Transverse colon (tissue), 4 donors: ENCODE measurements around the gene TMEM164. TPM values are rescaled to one million over a fixed set of nuclear protein-coding genes. Genes with fewer than 3 reads are reported as not detected.

Source experiments
- DNase-seq: peaks from one replicate; pipeline ENCODE4 v3.0.0-alpha.2; 2019
- H3K27ac ChIP-seq, 4 donors: fragments of 200-600 bp; sonication (generic); 2 replicates each; pipeline ENCODE4 v1.5.1; 2016 to 2018; ENCODE audit warnings: inconsistent platforms in 4 of 4
- H3K27me3 ChIP-seq: fragments of 200-600 bp; sonication (generic); 2 replicates; pipeline ENCODE4 v1.5.1; 2017; ENCODE audit warnings: inconsistent platforms
- H3K36me3 ChIP-seq, 4 donors: fragments of 200-600 bp; sonication (generic); 2 replicates each; pipeline ENCODE4 v1.5.1; 2017 to 2019; ENCODE audit warnings: inconsistent platforms in 4 of 4
- H3K4me1 ChIP-seq, 4 donors: fragments of 200-600 bp; sonication (generic); 2 replicates each; pipeline ENCODE4 v1.5.1; 2017 to 2020; ENCODE audit warnings: inconsistent platforms in 4 of 4
- H3K4me3 ChIP-seq, 4 donors: fragments of 200-600 bp; sonication (generic); 1 replicate in 1 of 4; 2 replicates in 3 of 4; pipeline versions ENCODE4 v1.5.1 to v1.6.1; 2017 to 2019; ENCODE audit warnings: inconsistent platforms in 4 of 4
- H3K9me3 ChIP-seq, 2 donors: fragments of 200-600 bp; sonication (generic); 2 replicates each; pipeline ENCODE4 v1.5.1; 2017 to 2019; ENCODE audit warnings: inconsistent platforms in 2 of 2
- CTCF ChIP-seq, 5 experiments: fragments of 200-600 bp in 3 of 5; fragments of 450-650 bp in 2 of 5; sonication (generic) in 3 of 5; IDR thresholded peaks; 1 replicate in 2 of 5; 2 replicates in 3 of 5; pipeline ENCODE4 v1.5.1; 2016 to 2017; ENCODE audit warnings: antibody characterized with exemption in 5 of 5, inconsistent platforms in 3 of 5, mild to moderate bottlenecking in 2 of 5, moderate library complexity in 1 of 5
- EP300 ChIP-seq: sonication (generic); formaldehyde crosslinking; IDR thresholded peaks from one replicate; pipeline ENCODE4 v1.6.1; 2017; ENCODE audit warnings: antibody characterized with exemption, low read depth
- POLR2A ChIP-seq: fragments of 450-650 bp; IDR thresholded peaks from one replicate; pipeline ENCODE4 v1.6.1; 2016; ENCODE audit warnings: antibody characterized with exemption, mild to moderate bottlenecking, moderate library complexity
- POLR2AphosphoS5 ChIP-seq, 3 donors: sonication (generic); formaldehyde crosslinking; IDR thresholded peaks; one replicate each; pipeline ENCODE4 v1.6.1; 2016; ENCODE audit warnings: antibody characterized with exemption in 3 of 3
- WGBS, 2 donors: methylation state at CpG; one replicate each; pipeline ENCODE4 v1.1.5; 2018; ENCODE audit warnings: low coverage in 1 of 2; 5-methylcytosine and 5-hydroxymethylcytosine counted together
- in situ Hi-C, 4 donors: fragments of 200-750 bp; cut with MboI; loops; one replicate each; pipeline versions ENCODE4 v1.15.0 to v1.15.1; 2017; ENCODE audit warnings: low sequenced_read_pairs in 3 of 4, low pct_ligation_motif_present in 1 of 4, low pct_unique_long_range_greater_than_20kb in 1 of 4
- intact Hi-C: fragments of 100-400 bp; cut with DNase I; formaldehyde crosslinking; loops from one replicate; pipeline ENCODE4 v1.15.1; 2023; ENCODE audit warnings: low total_unique reads
- total RNA-seq, 4 donors: library from RNA; depleted of rRNA; stranded (reverse); fragments of >200 nt; gene quantifications; one replicate each; pipeline ENCODE4 v1.1.0, GENCODE V29; 2016

Gene TMEM164
- total RNA-seq, 4 donors from 2014 or later, result 19.5 to 112 (median 91.3) TPM

GRCh38 chrX:110001740-110002299 is 1.1 kb upstream of the TMEM164 start:
- H3K27me3 ChIP-seq, result no peaks in the 10 kb centered on the region
- DNase-seq, result no peak
- 28% methylated on average over 13 of the region's 13 CpGs; no CpG with 5 or more reads in 1 of the 2 donors for WGBS, 2 donors
- H3K27ac ChIP-seq, result peak overlapping the region; percentile 89 to 94 (median 92)
- in situ Hi-C loops, result no loop called here
- H3K4me3 ChIP-seq, result peak overlapping the region in 3 of 4 donors; percentile 56 to 70 (median 68)
- TF ChIP-seq POLR2A, result no peak
- intact Hi-C loops, result no loop called here
- H3K4me1 ChIP-seq, result peaks cover 0 to 41% (median 16%) of the 10 kb centered on the region in 4 donors
- no peaks in the 10 kb centered on the region for H3K9me3 ChIP-seq
- H3K36me3 ChIP-seq, result no peaks in the 10 kb centered on the region

GRCh38 chrX:110003167-110004156 is 548 bp downstream of the TMEM164 start:
- H3K4me1 ChIP-seq, result peaks cover 0 to 46% (median 16%) of the 10 kb centered on the region in 4 donors
- H3K27ac ChIP-seq, result peak overlapping the region; percentile 89 to 94 (median 92)
- H3K4me3 ChIP-seq, result peak overlapping the region; percentile 56 to 70 (median 64)
- WGBS, 2 donors, result 52% methylated on average over 45 of the region's 46 CpGs; no CpG with 5 or more reads in 1 of the 2 donors
- no peak for TF ChIP-seq CTCF (IDR thresholded peaks at IDR 0.05)
- peak; percentile 2 for TF ChIP-seq POLR2A
- no peak for TF ChIP-seq EP300
- in situ Hi-C loops, result no loop called here
- no peaks in the 10 kb centered on the region for H3K27me3 ChIP-seq
- no peaks in the 10 kb centered on the region for H3K9me3 ChIP-seq
- no peaks in the 10 kb centered on the region for H3K36me3 ChIP-seq
- peak; percentile 20 for DNase-seq
- intact Hi-C loops, result no loop called here

GRCh38 chrX:110004215-110004614 is 1.3 kb downstream of the TMEM164 start:
- peak overlapping the region; percentile 89 to 94 (median 92) for H3K27ac ChIP-seq
- peaks cover 0 to 46% (median 16%) of the 10 kb centered on the region in 4 donors for H3K4me1 ChIP-seq
- no peak for TF ChIP-seq CTCF (IDR thresholded peaks at IDR 0.05)
- TF ChIP-seq POLR2AphosphoS5 (IDR thresholded peaks at IDR 0.05), result peak; percentile 8 to 88 (median 81)
- TF ChIP-seq POLR2A, result peak; percentile 78
- intact Hi-C loops, result no loop called here
- peak; percentile 80 for DNase-seq
- no peaks in the 10 kb centered on the region for H3K9me3 ChIP-seq
- H3K27me3 ChIP-seq, result no peaks in the 10 kb centered on the region
- H3K36me3 ChIP-seq, result no peaks in the 10 kb centered on the region
- in situ Hi-C loops, result no loop called here
- H3K4me3 ChIP-seq, result peak overlapping the region in 3 of 4 donors; percentile 56 to 70 (median 68)
- WGBS, 2 donors, result 62% methylated on average over 8 of the region's 8 CpGs; no CpG with 5 or more reads in 1 of the 2 donors

- in situ Hi-C loops (no loop called here), intact Hi-C loops (no loop called here)
- peaks cover 0 to 46% (median 16%) of the 10 kb centered on the region in 4 donors for H3K4me1 ChIP-seq
- TF ChIP-seq POLR2AphosphoS5 (IDR thresholded peaks at IDR 0.05) (no peak), POLR2A (no peak), CTCF (IDR thresholded peaks at IDR 0.05) (no peak), EP300 (no peak)
- H3K9me3 ChIP-seq, result no peaks in the 10 kb centered on the region
- H3K36me3 ChIP-seq, result no peaks in the 10 kb centered on the region
- peak overlapping the region; percentile 67 to 94 (median 91) for H3K27ac ChIP-seq
- 20 to 49% methylated on average over 1 to 3 of the region's 3 CpGs for WGBS, 2 donors
- DNase-seq, result no peak
- peak overlapping the region in 1 of 4 donors; percentile 70 for H3K4me3 ChIP-seq
- no peaks in the 10 kb centered on the region for H3K27me3 ChIP-seq
These were observed 1.9 kb downstream of the TMEM164 start for GRCh38 chrX:110004731-110005369.
